ENCODE measurements around the gene PYCR2. TPM values are rescaled to one million over a fixed set of nuclear protein-coding genes. Genes with fewer than 3 reads are reported as not detected.

The PYCR2 gene
- total and polyA plus RNA-seq, 10 of the 15 experiments (the other 5 are each of a cell fraction or from before 2014, with no cell fraction given), result 1.7 to 81.8 (median 54.9) TPM

GRCh38 chr1:225883616-225884265, 40.3 kb downstream of the PYCR2 start:
- ATAC-seq (no peak), FAIRE-seq (no peak), DNase-seq (ENCODE audit: low read depth, low spot score) (no peak)
- intact Hi-C loops (cut with micrococcal nuclease; ENCODE audit: unreplicated experiment), result no loop called here
- H4K20me1 ChIP-seq (ENCODE audit: control insufficient read depth, insufficient read depth), result 0 out of 2 replicates have a peak, but pooled peaks cover 3% of the 10 kb centered on the region
- RAD21 ChIA-PET (ENCODE audit: unreplicated experiment), result interaction anchor here (1.1 to 3.7 kb wide), 5 partner anchors 12 to 106 kb away, joined by 3 to 37 read pairs (median 16); partner anchors contain the start of genes PYCR2 and SRP9
- no peak overlapping the region for H3K27ac ChIP-seq (ENCODE audit: control insufficient read depth, insufficient read depth)
- TF ChIP-seq SPI1 (IDR thresholded peaks at IDR 0.05; ENCODE audit: borderline replicate concordance, insufficient read depth, low read depth, low read length) (no peak), BACH1 (IDR thresholded peaks at IDR 0.05; ENCODE audit: borderline replicate concordance) (no peak), RAD21 (IDR thresholded peaks at IDR 0.05; ENCODE audit: insufficient read depth, low read depth, low read length) (0 out of 2 replicates have a peak, but pooled peaks have one; percentile 12), SMC3 (IDR thresholded peaks at IDR 0.05; ENCODE audit: borderline replicate concordance, low read length) (0 out of 2 replicates have a peak, but pooled peaks have one; percentile 4), EED (IDR thresholded peaks at IDR 0.05; ENCODE audit: low read depth) (no peak), NRF1 (conservative IDR thresholded peaks at IDR 0.05; ENCODE audit: low read depth, low read length) (no peak)
- TF ChIP-seq, protein P1, sequence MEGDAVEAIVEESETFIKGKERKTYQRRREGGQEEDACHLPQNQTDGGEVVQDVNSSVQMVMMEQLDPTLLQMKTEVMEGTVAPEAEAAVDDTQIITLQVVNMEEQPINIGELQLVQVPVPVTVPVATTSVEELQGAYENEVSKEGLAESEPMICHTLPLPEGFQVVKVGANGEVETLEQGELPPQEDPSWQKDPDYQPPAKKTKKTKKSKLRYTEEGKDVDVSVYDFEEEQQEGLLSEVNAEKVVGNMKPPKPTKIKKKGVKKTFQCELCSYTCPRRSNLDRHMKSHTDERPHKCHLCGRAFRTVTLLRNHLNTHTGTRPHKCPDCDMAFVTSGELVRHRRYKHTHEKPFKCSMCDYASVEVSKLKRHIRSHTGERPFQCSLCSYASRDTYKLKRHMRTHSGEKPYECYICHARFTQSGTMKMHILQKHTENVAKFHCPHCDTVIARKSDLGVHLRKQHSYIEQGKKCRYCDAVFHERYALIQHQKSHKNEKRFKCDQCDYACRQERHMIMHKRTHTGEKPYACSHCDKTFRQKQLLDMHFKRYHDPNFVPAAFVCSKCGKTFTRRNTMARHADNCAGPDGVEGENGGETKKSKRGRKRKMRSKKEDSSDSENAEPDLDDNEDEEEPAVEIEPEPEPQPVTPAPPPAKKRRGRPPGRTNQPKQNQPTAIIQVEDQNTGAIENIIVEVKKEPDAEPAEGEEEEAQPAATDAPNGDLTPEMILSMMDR (IDR thresholded peaks at IDR 0.05 in 2 of 3, conservative IDR thresholded peaks at IDR 0.05 in 1 of 3; ENCODE audit: control insufficient read depth in 2 of 3, extremely low read depth in 1 of 3, insufficient read depth in 1 of 3, low read depth in 3 of 3, low read length in 3 of 3), result peak in 1 of 3 experiments; percentile 17; a peak in 1 of 6 replicates
- TF ChIP-seq, protein P2, sequence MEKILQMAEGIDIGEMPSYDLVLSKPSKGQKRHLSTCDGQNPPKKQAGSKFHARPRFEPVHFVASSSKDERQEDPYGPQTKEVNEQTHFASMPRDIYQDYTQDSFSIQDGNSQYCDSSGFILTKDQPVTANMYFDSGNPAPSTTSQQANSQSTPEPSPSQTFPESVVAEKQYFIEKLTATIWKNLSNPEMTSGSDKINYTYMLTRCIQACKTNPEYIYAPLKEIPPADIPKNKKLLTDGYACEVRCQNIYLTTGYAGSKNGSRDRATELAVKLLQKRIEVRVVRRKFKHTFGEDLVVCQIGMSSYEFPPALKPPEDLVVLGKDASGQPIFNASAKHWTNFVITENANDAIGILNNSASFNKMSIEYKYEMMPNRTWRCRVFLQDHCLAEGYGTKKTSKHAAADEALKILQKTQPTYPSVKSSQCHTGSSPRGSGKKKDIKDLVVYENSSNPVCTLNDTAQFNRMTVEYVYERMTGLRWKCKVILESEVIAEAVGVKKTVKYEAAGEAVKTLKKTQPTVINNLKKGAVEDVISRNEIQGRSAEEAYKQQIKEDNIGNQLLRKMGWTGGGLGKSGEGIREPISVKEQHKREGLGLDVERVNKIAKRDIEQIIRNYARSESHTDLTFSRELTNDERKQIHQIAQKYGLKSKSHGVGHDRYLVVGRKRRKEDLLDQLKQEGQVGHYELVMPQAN (conservative IDR thresholded peaks at IDR 0.05), result no peak
- H3K4me2 ChIP-seq (ENCODE audit: control insufficient read depth, insufficient read depth), result peak overlapping the region; percentile 96
- peak overlapping the region; percentile 88 for H3K4me3 ChIP-seq
- H3K9ac ChIP-seq (ENCODE audit: control insufficient read depth, insufficient read depth, low read length), result no peak overlapping the region
- peaks cover 30% of the 10 kb centered on the region for H3K4me1 ChIP-seq (ENCODE audit: control insufficient read depth, insufficient read depth, low read length)
- H2AFZ ChIP-seq (ENCODE audit: control insufficient read depth, low read depth, low read length), result no peak overlapping the region; the same call in 1 of the 2 replicates
- peaks cover 30% of the 10 kb centered on the region for H3K79me2 ChIP-seq (ENCODE audit: control insufficient read depth, insufficient read depth, low read length)
- no peaks in the 10 kb centered on the region for H3K27me3 ChIP-seq (replicated peaks in 1 of 2; ENCODE audit: control insufficient read depth in 2 of 2, insufficient read depth in 2 of 2, low read length in 1 of 2)
- in situ Hi-C loops (cut with MboI), result no loop called here
- H3K9me3 ChIP-seq (replicated peaks; ENCODE audit: control insufficient read depth, insufficient read depth, low read length), result no peaks in the 10 kb centered on the region
- CTCF ChIA-PET, result interaction anchor here (0.6 to 4.9 kb wide), 20 partner anchors 12 to 524 kb away, joined by 3 to 40 read pairs (median 4); partner anchors contain the start of genes PARP1 and SRP9
- no peaks in the 10 kb centered on the region for H3K36me3 ChIP-seq (ENCODE audit: control insufficient read depth in 2 of 2, insufficient read depth in 2 of 2, low read length in 1 of 2)
- BruUV-seq (replicated peaks), result no TSS peak
- WGBS (ENCODE audit: insufficient coverage, insufficient replicate concordance, low lambda C conversion rate, missing lambda C conversion rate), result 78% methylated on average over 7 of the region's 11 CpGs
- SMC1A ChIA-PET (ENCODE audit: uncharacterized antibody, unreplicated experiment), result interaction anchor here (0.7 to 5.1 kb wide), 7 partner anchors 13 to 105 kb away, joined by 3 to 29 read pairs (median 3); partner anchors contain the start of genes EPHX1, PYCR2 and SRP9
- POLR2A ChIA-PET, result interaction anchor here (0.6 to 4.9 kb wide), 11 partner anchors 11 to 415 kb away, joined by 3 to 30 read pairs (median 6); partner anchors contain the start of genes PYCR2 and SRP9
